ENCODE data around the gene NXPH2. TPM values are rescaled to one million over a fixed set of nuclear protein-coding genes. Genes with fewer than 3 reads are reported as not detected.
"Not testable (repeated sequence)": the region's sequence is repeated elsewhere in the genome, so short reads cannot be mapped to it uniquely, and the experiment has no call there.

Gene NXPH2
- total and polyA plus RNA-seq, 2 experiments from 2014 or later, result 5.4 to 8.4 TPM

DNA sequence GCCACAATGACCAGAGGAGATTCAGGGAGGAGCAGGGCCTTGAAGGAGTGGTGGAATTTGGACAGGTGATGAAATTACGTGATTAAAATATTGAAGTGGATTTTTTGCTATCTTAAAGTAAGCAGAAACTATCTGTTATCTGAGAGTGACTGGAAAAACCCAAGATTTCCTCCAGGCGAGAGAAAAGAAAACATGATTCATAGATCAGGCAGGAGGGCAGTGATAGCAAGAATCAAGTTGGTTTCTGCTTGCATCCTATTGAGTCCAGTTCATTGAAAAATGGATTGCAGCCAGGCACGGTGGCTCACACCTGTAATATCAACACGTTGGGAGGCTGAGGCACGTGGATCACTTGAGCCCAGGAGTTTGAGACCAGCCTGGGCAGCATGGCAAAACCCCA is 127.8 kb downstream of the NXPH2 start:
- H3K9me3 ChIP-seq (ENCODE audit: low read depth), result no peaks in the 10 kb centered on the region
- H3K4me1 ChIP-seq (ENCODE audit: low read depth), result no peaks in the 10 kb centered on the region
- DNase-seq (ENCODE audit: low read depth in 1 of 2, low spot score in 1 of 2), result peak in 1 of 2 donors; percentile 4
- TF ChIP-seq, protein P1, sequence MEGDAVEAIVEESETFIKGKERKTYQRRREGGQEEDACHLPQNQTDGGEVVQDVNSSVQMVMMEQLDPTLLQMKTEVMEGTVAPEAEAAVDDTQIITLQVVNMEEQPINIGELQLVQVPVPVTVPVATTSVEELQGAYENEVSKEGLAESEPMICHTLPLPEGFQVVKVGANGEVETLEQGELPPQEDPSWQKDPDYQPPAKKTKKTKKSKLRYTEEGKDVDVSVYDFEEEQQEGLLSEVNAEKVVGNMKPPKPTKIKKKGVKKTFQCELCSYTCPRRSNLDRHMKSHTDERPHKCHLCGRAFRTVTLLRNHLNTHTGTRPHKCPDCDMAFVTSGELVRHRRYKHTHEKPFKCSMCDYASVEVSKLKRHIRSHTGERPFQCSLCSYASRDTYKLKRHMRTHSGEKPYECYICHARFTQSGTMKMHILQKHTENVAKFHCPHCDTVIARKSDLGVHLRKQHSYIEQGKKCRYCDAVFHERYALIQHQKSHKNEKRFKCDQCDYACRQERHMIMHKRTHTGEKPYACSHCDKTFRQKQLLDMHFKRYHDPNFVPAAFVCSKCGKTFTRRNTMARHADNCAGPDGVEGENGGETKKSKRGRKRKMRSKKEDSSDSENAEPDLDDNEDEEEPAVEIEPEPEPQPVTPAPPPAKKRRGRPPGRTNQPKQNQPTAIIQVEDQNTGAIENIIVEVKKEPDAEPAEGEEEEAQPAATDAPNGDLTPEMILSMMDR (IDR thresholded peaks at IDR 0.05; ENCODE audit: low read depth, low read length), result no peak
- no peaks in the 10 kb centered on the region for H3K36me3 ChIP-seq
- H3K4me3 ChIP-seq, result no peak overlapping the region
- no peak overlapping the region for H3K27ac ChIP-seq
- no peaks in the 10 kb centered on the region for H3K27me3 ChIP-seq

DNA sequence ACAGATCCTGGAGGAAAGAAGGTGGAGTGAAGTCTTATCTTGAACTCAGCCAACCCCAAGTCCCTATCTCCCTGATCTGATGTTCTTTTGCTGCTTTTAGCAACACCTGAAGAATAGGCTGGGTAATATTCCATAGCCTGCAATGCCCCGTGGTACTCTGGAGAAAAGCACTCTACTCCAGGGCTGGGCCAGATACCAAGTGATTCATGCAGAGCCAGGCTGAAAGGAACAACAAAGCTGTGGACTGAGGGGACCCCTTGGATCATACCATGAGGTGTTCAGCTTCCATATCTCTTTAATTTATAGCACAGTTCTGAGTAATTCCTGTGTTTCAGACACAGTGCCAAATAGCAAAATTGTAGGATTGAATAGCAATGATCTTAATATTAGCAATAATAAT is 130.6 kb downstream of the NXPH2 start:
- no peaks in the 10 kb centered on the region for H3K27me3 ChIP-seq
- H3K27ac ChIP-seq, result no peak overlapping the region
- no peaks in the 10 kb centered on the region for H3K4me1 ChIP-seq (ENCODE audit: low read depth)
- H3K36me3 ChIP-seq, result no peaks in the 10 kb centered on the region
- TF ChIP-seq, protein P1 (IDR thresholded peaks at IDR 0.05; ENCODE audit: low read depth, low read length), result no peak
- DNase-seq (ENCODE audit: low read depth in 1 of 2, low spot score in 1 of 2), result no peak
- no peak overlapping the region for H3K4me3 ChIP-seq
- H3K9me3 ChIP-seq (ENCODE audit: low read depth), result no peaks in the 10 kb centered on the region

DNA sequence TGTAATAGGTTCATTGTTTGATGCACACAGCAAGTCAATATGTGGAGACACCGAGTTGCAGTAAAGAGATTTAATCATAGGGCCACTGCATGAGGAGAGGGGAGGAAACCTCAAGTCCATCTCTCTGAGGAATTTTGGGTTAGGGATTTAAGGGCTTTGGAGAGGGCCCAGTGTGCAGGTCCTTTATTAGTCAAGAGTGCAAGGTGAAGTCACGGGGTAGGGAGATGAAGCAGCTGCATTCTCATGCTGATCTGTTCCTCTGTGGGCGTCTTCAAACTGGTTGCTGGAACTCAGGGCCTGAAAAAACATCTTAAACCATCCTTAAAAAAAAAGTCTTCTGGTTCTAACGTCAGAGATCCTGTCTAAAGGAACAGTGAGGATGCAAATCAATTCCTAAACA is 131.6 kb downstream of the NXPH2 start:
- H3K4me1 ChIP-seq (ENCODE audit: low read depth), result no peaks in the 10 kb centered on the region
- H3K27ac ChIP-seq, result no peak overlapping the region
- no peaks in the 10 kb centered on the region for H3K9me3 ChIP-seq (ENCODE audit: low read depth)
- no peaks in the 10 kb centered on the region for H3K27me3 ChIP-seq
- DNase-seq (ENCODE audit: low read depth in 1 of 2, low spot score in 1 of 2), result no peak
- H3K4me3 ChIP-seq, result no peak overlapping the region
- no peaks in the 10 kb centered on the region for H3K36me3 ChIP-seq
- TF ChIP-seq, protein P1 (IDR thresholded peaks at IDR 0.05; ENCODE audit: low read depth, low read length), result no peak

DNA sequence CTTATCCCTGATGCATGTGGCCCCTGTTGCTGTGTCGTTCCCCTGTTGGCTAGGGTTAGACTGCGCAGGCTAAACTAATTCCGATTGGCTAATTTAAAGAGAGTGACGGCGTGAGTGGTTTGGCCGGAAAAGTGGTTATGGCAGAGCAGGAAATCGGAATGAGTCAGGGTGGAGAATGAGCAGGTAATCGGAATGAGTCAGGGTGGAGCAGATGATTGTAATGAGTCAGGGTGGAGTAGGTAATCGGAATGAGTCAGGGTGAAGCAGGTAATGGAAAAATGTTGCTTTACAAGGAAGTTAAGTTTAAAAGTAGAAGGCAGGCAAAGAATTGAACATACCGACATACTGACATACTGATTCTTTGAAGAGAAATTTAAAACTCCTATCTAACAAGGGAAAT is 135.4 kb downstream of the NXPH2 start:
- H3K4me3 ChIP-seq; H3K27ac ChIP-seq; H3K9me3 ChIP-seq (ENCODE audit: low read depth); H3K27me3 ChIP-seq; H3K36me3 ChIP-seq; DNase-seq (ENCODE audit: low read depth in 1 of 2, low spot score in 1 of 2): not testable (repeated sequence)
- peaks cover 14% of the 10 kb centered on the region for H3K4me1 ChIP-seq (ENCODE audit: low read depth)

DNA sequence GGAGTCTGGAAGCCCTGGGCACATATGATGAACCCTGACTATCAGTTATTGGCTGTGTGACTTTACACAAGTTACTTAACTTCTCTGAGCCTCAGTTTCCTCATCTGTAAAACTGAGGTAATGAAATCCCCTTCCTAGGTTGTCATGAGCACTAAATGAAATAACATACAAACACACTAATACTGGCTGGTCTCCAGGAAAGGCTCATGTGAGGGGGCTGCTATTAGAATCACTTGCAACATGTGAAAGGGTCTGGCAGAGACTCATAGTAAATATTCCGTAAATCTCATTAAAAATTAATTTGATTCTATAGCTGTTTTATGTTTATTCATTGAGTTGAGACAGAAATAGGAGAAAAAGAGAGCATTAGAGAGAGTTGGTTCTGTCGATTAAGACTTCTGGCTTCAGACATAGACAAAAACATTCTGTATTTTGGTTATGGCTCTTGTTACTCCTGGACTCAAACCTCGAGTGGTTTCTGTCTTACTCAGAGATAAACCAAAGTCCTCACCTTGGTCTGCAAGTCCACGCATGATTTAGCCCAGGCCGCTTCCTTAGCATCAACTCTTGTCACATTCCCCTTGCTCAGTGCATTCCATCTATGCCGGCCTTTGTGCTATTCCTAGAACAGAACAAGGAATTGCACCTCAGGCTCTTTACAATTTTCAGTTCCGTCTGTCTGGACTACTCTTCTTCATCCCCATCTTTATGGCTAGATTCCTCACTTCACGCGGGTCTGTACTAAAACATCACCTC is 139.1 kb downstream of the NXPH2 start:
- H3K27ac ChIP-seq, result peak overlapping the region; percentile 64
- H3K4me3 ChIP-seq, result no peak overlapping the region
- peak in 1 of 2 donors; percentile 57 for DNase-seq (ENCODE audit: low read depth in 1 of 2, low spot score in 1 of 2)
- H3K4me1 ChIP-seq (ENCODE audit: low read depth), result peaks cover 24% of the 10 kb centered on the region
- no peaks in the 10 kb centered on the region for H3K27me3 ChIP-seq
- H3K9me3 ChIP-seq (ENCODE audit: low read depth), result no peaks in the 10 kb centered on the region
- TF ChIP-seq, protein P1 (IDR thresholded peaks at IDR 0.05; ENCODE audit: low read depth, low read length), result no peak
- no peaks in the 10 kb centered on the region for H3K36me3 ChIP-seq

DNA sequence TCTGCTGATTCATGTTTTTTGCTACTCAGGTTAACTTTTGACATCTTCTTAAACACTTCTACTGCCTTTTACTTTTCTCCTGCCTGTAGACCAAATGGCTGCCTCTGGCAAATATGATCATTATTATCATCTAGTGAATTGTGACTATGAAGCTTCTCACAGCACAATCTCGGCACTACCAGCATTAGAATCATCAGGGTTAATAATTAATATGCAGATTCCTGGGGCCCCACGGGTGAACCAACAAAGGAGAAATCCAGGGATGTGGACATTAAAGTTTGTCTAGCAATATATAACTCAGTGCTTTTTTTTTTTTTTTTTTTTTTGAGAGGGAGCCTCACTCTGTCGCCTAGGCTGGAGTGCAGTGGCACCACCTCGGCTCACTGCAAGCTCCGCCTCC is 142.5 kb downstream of the NXPH2 start:
- Histone ChIP-seq H3K36me3 (no peaks in the 10 kb centered on the region), H3K4me1 (ENCODE audit: low read depth) (peaks cover 28% of the 10 kb centered on the region)
- TF ChIP-seq, protein P1 (IDR thresholded peaks at IDR 0.05; ENCODE audit: low read depth, low read length), result no peak

More for the DNA sequence above, 142.5 kb downstream of the NXPH2 start:
- Histone ChIP-seq H3K27me3 (no peaks in the 10 kb centered on the region), H3K4me3 (no peak overlapping the region), H3K27ac (no peak overlapping the region), H3K9me3 (ENCODE audit: low read depth) (no peaks in the 10 kb centered on the region)
- no peak for DNase-seq (ENCODE audit: low read depth in 1 of 2, low spot score in 1 of 2)
